HG03565 (cell line): Measurements from ENCODE around the gene PADI2.

Experiments
- ATAC-seq: cut with Tn5 transposase; IDR thresholded peaks from one replicate; pipeline ENCODE4 v1.9.1; 2021; ENCODE audit warnings: mild to moderate bottlenecking, moderate library complexity; ENCODE audit not compliant: unreplicated experiment

Gene PADI2

GRCh38 chr1:17119076-17119772, at the start of gene PADI2:
PADI2 (minus strand) TSS chr1:17119451; CDS start chr1:17119371, 80 bp downstream.
- no peak for ATAC-seq

- no peak for ATAC-seq
These were observed 49.0 kb upstream of the PADI2 start for GRCh38 chr1:17168091-17168876.

- no peak for ATAC-seq
These were observed 48.5 kb upstream of the PADI2 start for GRCh38 chr1:17167786-17168090.

GRCh38 chr1:17167041-17167785, 48.0 kb upstream of the PADI2 start:
- ATAC-seq = no peak

- no peak for ATAC-seq
These were observed 46.6 kb upstream of the PADI2 start for GRCh38 chr1:17165823-17166222.

GRCh38 chr1:17163789-17164666, 44.8 kb upstream of the PADI2 start:
- no peak for ATAC-seq

- no peak for ATAC-seq
These were observed 44.1 kb upstream of the PADI2 start for GRCh38 chr1:17163371-17163770.

GRCh38 chr1:17162941-17163340, 43.7 kb upstream of the PADI2 start:
- ATAC-seq = no peak

DNA sequence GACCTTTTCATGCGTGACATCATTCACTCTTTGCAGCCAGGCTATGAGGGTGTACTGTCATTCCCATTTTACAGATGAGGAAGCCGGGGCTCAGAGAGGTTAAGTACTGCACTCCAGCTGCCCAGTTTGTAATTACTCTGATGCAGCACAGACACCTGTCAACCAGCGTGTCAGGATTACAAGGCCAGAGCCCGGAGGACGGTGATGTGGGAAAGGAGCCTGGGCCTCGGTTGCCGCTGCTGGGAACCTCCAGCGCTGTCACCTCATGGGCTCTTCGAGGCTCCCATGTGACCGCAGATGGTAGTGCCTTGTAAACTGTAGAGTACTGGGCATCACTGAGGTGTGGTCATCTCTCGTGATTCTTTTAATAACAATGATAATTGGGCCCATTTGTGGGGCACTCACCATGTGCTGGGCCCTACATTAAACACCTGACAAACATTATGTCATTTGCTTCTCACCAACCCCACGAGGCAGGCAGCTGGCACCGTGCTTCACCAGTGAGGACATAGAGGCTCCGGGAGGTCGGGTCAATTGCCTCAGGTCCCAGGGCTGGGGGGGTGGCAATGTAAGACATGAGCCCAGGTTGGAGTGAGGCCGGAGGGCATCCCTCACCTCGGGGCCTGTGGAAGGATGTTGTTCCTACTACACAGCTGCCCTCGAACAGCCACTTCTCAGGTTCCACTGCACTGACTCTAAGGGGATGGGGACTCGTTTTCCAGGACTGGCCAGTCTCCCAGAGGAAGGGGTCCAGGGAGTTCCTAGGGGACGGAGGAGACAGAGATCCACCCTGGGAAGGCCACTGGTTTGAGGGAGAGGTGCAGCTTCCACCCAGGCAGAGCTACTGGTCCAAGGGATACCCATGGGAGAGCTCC, 42.9 kb upstream of the PADI2 start:
- no peak for ATAC-seq

DNA sequence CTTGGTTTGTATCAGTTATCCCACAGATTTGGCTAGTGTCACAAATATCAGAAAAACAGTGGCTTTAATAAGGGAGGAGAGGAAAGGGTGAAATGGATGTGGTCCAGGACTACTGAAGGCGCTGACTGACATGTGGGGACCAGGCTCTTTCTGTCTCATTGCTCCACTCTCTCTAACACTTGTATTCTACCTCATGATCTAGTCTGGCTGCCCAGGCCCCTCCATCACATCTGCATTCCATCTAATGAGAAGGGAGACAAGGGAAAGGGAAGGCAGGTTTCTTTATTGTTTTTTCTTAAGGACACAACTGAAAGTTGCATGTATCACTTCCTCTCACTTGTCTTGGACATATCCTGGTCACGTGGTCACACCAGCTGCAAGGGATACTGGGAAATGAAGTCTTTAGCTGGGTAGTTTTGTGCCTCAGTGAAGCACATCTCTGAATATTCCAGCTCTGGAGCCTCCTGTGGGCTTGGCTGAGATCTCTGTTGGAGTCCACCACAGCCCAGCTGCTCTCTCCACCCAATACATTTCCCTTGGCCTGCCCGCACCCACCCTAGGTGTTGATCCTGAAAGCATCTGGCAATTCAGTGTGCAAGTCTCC, 42.0 kb upstream of the PADI2 start:
- ATAC-seq = no peak

DNA sequence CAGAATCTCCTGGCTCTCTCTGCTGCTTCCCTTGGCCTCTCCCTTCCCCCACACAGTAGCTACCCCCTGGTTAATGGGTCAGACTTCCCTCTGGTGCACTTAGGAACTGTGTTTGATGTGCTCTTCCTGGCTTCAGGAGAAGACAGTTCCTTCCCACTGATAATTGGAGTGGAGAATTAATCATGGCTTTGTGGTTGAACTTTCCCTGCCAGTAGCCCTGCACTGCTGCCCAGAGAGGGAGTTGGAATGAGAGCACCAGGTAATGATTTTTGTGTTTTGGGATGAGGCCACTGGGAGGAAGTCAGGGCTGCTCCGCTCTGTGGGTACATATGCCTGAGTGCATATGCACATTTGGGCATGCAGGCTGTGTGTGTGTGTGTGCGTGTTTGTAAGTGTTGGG, 39.7 kb upstream of the PADI2 start:
- ATAC-seq = no peak

DNA sequence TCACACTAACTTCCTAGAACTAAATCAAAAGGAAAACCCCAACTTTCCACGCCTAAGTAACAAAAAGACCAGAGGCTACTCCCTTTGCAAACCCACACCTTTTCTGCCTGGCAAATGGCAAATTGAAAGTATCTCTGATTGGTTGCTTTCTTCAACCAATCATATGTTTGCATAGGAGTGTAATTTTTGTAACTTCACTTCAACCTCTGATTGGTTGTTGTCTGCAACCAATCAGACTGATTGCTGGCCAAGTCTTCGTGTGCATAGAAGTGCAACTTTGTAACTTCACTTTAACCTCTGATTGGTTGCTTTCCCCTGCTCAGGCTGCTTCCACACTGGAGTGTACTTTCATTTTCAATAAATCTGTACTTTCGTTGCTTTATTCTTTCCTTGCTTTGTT, 36.9 kb upstream of the PADI2 start:
- no peak for ATAC-seq

DNA sequence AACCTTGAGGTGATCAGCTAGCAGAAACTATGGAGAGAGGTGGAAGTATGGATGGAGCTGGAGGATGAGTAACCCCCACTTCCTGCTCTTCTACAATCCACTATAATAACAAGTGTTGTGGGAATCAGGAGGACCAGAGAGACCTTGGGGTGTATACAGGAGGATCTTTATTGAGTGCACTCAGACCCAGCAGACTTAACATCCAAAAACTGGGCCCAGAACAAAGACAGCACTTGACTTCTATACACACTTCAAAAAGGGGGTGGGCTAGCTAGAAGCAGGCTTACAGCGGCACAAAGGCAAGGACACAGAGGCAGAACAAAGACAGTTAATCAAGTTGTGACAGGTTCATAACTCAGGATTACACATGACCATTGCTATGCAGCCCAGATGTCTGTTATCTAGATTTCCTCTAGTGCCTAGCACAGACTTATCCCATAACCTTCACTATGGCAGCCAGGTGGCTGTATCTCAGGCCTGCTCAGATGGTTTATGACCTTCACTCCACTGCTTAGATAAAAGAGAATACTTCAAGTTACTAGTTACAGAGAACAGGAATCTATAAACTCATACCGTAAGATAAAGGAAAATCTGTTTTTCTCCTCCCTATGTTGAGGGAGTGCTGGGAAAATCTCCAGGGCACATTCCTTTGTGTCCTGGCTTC, 36.1 kb upstream of the PADI2 start:
- ATAC-seq = no peak

- ATAC-seq = no peak
These were observed 30.5 kb upstream of the PADI2 start for GRCh38 chr1:17149771-17150170.

GRCh38 chr1:17148950-17149608, 29.8 kb upstream of the PADI2 start:
- no peak for ATAC-seq

- ATAC-seq = no peak
These were observed 26.4 kb upstream of the PADI2 start for GRCh38 chr1:17145648-17146047.

GRCh38 chr1:17143760-17144159, 24.5 kb upstream of the PADI2 start:
- no peak for ATAC-seq

GRCh38 chr1:17141441-17142197, 22.4 kb upstream of the PADI2 start:
- peak; percentile 47 for ATAC-seq
